SK-N-SH (cell line): ENCODE results near the gene TCF19. TPM values are rescaled to one million over a fixed set of nuclear protein-coding genes. Genes with fewer than 3 reads are reported as not detected.

ENCODE experiments used
- CTCF ChIA-PET: fragments of 300-600, 350-600 bp; formaldehyde crosslinking; extraction: SDS; loops from one replicate; lab custom pipeline; 2021; lab: Yijun Ruan, JAX
- POLR2A ChIA-PET: fragments of 350-600 bp; sonication (Branson Sonifier 250); formaldehyde crosslinking; extraction: SDS; loops from one replicate; lab custom pipeline; 2020; ENCODE audit warnings: antibody characterized with exemption, inconsistent platforms; lab: Yijun Ruan, JAX
- DNase-seq: peaks from one replicate; pipeline ENCODE4 v3.0.0; 2012
- H2AFZ ChIP-seq: fragments of 200-600 bp; sonication (generic); 2 replicates; pipeline ENCODE4 v1.8.1; 2016; ENCODE audit warnings: antibody characterized with exemption, mild to moderate bottlenecking, low read depth
- H3F3A ChIP-seq: fragments of 200-600 bp; sonication (generic); replicated peaks from 2 replicates; pipeline ENCODE3; 2016; ENCODE audit warnings: antibody characterized with exemption, mild to moderate bottlenecking; ENCODE audit not compliant: insufficient read depth
- H3K27ac ChIP-seq, 2 experiments: fragments of 200-500 bp in 1 of 2; fragments of 200-600 bp in 1 of 2; sonication (Bioruptor generic) in 1 of 2; sonication (generic), shearing (Covaris generic) in 1 of 2; 2 replicates each; pipeline versions ENCODE4 v1.5.1 to v1.6.1; 2014 to 2016; ENCODE audit warnings: low read depth in 2 of 2, inconsistent platforms in 1 of 2, low read length in 1 of 2, mild to moderate bottlenecking in 1 of 2, mixed read lengths in 1 of 2
- H3K27me3 ChIP-seq: fragments of 200-600 bp; sonication (generic), shearing (Covaris generic); 2 replicates; pipeline ENCODE4 v1.6.1; 2016; ENCODE audit warnings: mixed run types; ENCODE audit not compliant: insufficient read depth
- H3K36me3 ChIP-seq, 2 experiments: fragments of 200-500 bp in 1 of 2; fragments of 200-600 bp in 1 of 2; sonication (Bioruptor generic) in 1 of 2; sonication (generic) in 1 of 2; replicated peaks in 1 of 2; 2 replicates each; pipeline versions ENCODE3 to v1.5.1; 2014 to 2016; ENCODE audit warnings: low read length in 1 of 2, mild to moderate bottlenecking in 1 of 2; ENCODE audit not compliant: insufficient read depth in 2 of 2, control insufficient read depth in 1 of 2
- H3K4me1 ChIP-seq, 2 experiments: fragments of 200-500 bp in 1 of 2; fragments of 200-600 bp in 1 of 2; sonication (Bioruptor generic) in 1 of 2; sonication (generic), shearing (Covaris generic) in 1 of 2; 2 replicates each; pipeline versions ENCODE4 v1.5.1 to v1.6.1; 2014 to 2016; ENCODE audit warnings: low read depth in 1 of 2, low read length in 1 of 2, mixed run types in 1 of 2; ENCODE audit not compliant: insufficient read depth in 2 of 2, control insufficient read depth in 1 of 2
- H3K4me2 ChIP-seq: fragments of 200-600 bp; sonication (generic), shearing (Covaris generic); 2 replicates; pipeline ENCODE4 v1.6.1; 2017; ENCODE audit warnings: mixed run types
- H3K4me3 ChIP-seq, 2 experiments: fragments of 200-500 bp in 1 of 2; fragments of 200-600 bp in 1 of 2; sonication (Bioruptor generic) in 1 of 2; sonication (generic), shearing (Covaris generic) in 1 of 2; 2 replicates each; pipeline versions ENCODE4 v1.5.1 to v1.8.1; 2014 to 2016; ENCODE audit warnings: low read depth in 2 of 2, inconsistent platforms in 1 of 2, low read length in 1 of 2, mild to moderate bottlenecking in 1 of 2, mixed read lengths in 1 of 2, moderate library complexity in 1 of 2
- H3K79me2 ChIP-seq: fragments of 200-600 bp; sonication (generic); 2 replicates; pipeline ENCODE4 v1.8.1; 2017; ENCODE audit warnings: mild to moderate bottlenecking; ENCODE audit not compliant: insufficient read depth
- H3K9ac ChIP-seq: fragments of 200-600 bp; sonication (generic); 2 replicates; pipeline ENCODE4 v1.6.1; 2017; ENCODE audit warnings: mixed run types
- H3K9me2 ChIP-seq: fragments of 200-600 bp; sonication (generic); 2 replicates; pipeline ENCODE4 v1.6.1; 2017; ENCODE audit warnings: mixed run types
- H3K9me3 ChIP-seq: fragments of 200-600 bp; sonication (generic); 2 replicates; pipeline ENCODE4 v1.6.1; 2017; ENCODE audit warnings: mixed run types, mild to moderate bottlenecking, moderate library complexity
- H4K20me1 ChIP-seq: fragments of 200-600 bp; sonication (generic); 2 replicates; pipeline ENCODE4 v1.6.1; 2017; ENCODE audit warnings: mild to moderate bottlenecking, mixed run types; ENCODE audit not compliant: insufficient read depth
- CHD2 ChIP-seq: fragments of 150-350 bp; IDR thresholded peaks from 2 replicates; pipeline ENCODE4 v1.6.1; 2018; ENCODE audit warnings: low read length; ENCODE audit not compliant: partially characterized antibody
- CTCF ChIP-seq: fragments of 200-600 bp; sonication (generic); IDR thresholded peaks from 2 replicates; pipeline ENCODE4 v1.6.1; 2017; ENCODE audit warnings: antibody characterized with exemption, mild to moderate bottlenecking, moderate library complexity
- FOSL2 ChIP-seq: IDR thresholded peaks from 2 replicates; pipeline ENCODE4 v1.4.0; 2012; ENCODE audit warnings: low read depth, mild to moderate bottlenecking, moderate library complexity, borderline replicate concordance
- FOXM1 ChIP-seq: IDR thresholded peaks from 2 replicates; pipeline ENCODE4 v1.4.0; 2012; ENCODE audit warnings: low read depth, mild to moderate bottlenecking
- GABPA ChIP-seq: IDR thresholded peaks from 2 replicates; pipeline ENCODE4 v1.4.0; 2012; ENCODE audit warnings: low read depth, mild to moderate bottlenecking
- MEF2A ChIP-seq: IDR thresholded peaks from 2 replicates; pipeline ENCODE4 v1.4.0; 2012; ENCODE audit warnings: low read depth, borderline replicate concordance
- NRF1 ChIP-seq: IDR thresholded peaks from 2 replicates; pipeline ENCODE4 v1.6.1; 2012; ENCODE audit warnings: low read depth, mild to moderate bottlenecking, low read length
- SMC3 ChIP-seq: IDR thresholded peaks from 2 replicates; pipeline ENCODE4 v1.6.1; 2012; ENCODE audit warnings: low read depth, low read length, improper control_type of control experiment
- TEAD4 ChIP-seq: IDR thresholded peaks from 2 replicates; pipeline ENCODE4 v1.4.0; 2012; ENCODE audit warnings: mild to moderate bottlenecking, borderline replicate concordance; ENCODE audit not compliant: insufficient read depth
- USF2 ChIP-seq: fragments of 150-350 bp; IDR thresholded peaks from 2 replicates; pipeline ENCODE4 v1.6.1; 2017; ENCODE audit warnings: antibody characterized with exemption, low read length, low read depth, borderline replicate concordance
- WGBS: methylation state at CpG from one replicate; pipeline ENCODE4 v1.1.6; 2017; ENCODE audit warnings: low lambda C conversion rate; 5-methylcytosine and 5-hydroxymethylcytosine counted together
- polyA plus RNA-seq, 3 experiments: library from polyadenylated mRNA; depleted of rRNA; stranded (reverse); fragments of >200 nt; gene quantifications; 2 replicates each; pipeline ENCODE4 v1.2.3, GENCODE V29; 2012

TCF19 gene
- polyA plus RNA-seq, 1 of the 3 experiments (the other 2 are of a cell fraction) = 9.3 TPM

- Histone ChIP-seq H3K27ac (no peak overlapping the region), H3K27me3 (no peaks in the 10 kb centered on the region), H3K9ac (no peak overlapping the region), H3K9me2 (no peaks in the 10 kb centered on the region), H3K9me3 (no peaks in the 10 kb centered on the region), H2AFZ (no peak overlapping the region), H3K79me2 (no peaks in the 10 kb centered on the region), H3K4me3 (no peak overlapping the region), H3K4me2 (no peak overlapping the region), H3K36me3 (no peaks in the 10 kb centered on the region), H3F3A (peaks cover 9% of the 10 kb centered on the region), H4K20me1 (no peaks in the 10 kb centered on the region), H3K4me1 (peaks cover 0 to 11% of the 10 kb centered on the region in 2 experiments; a peak in 1 of 4 replicates)
- CTCF ChIA-PET = interaction anchor here (0.6 to 4.3 kb wide), 5 partner anchors 41 to 256 kb away, joined by 3 to 23 read pairs (median 3); no protein-coding TSS in a partner anchor
- no peak for TF ChIP-seq MEF2A
- TF ChIP-seq FOSL2 = no peak
- no peak for TF ChIP-seq USF2
- TF ChIP-seq CHD2 = no peak
- TF ChIP-seq SMC3 = no peak
- TF ChIP-seq NRF1 = no peak
- no peak for DNase-seq
- 94% methylated on average over 17 of the region's 18 CpGs for WGBS
- POLR2A ChIA-PET = no interaction called here
Measured at GRCh38 chr6:31144296-31144969, 14.0 kb upstream of the TCF19 start.

- no peak for TF ChIP-seq TEAD4
- TF ChIP-seq GABPA = no peak
- TF ChIP-seq CTCF = no peak
- no peak for TF ChIP-seq FOXM1
- peaks cover 0 to 11% of the 10 kb centered on the region in 2 experiments; a peak in 1 of 4 replicates for H3K4me1 ChIP-seq
- H3K36me3 ChIP-seq = peaks cover 0 to 2% of the 10 kb centered on the region in 2 experiments
- H3K4me3 ChIP-seq = no peak overlapping the region
- peaks cover 9% of the 10 kb centered on the region for H3F3A ChIP-seq
- H3K27me3 ChIP-seq = no peaks in the 10 kb centered on the region
- H3K4me2 ChIP-seq = no peak overlapping the region
- H3K9me3 ChIP-seq = no peaks in the 10 kb centered on the region
- no peaks in the 10 kb centered on the region for H3K9me2 ChIP-seq
- no peak overlapping the region for H3K27ac ChIP-seq
- POLR2A ChIA-PET = no interaction called here
- H3K9ac ChIP-seq = no peak overlapping the region
- DNase-seq = no peak
- no peaks in the 10 kb centered on the region for H4K20me1 ChIP-seq
- no peak overlapping the region for H2AFZ ChIP-seq
- CTCF ChIA-PET = interaction anchor here (0.6 to 4.3 kb wide), 4 partner anchors 42 to 222 kb away, joined by 3 to 23 read pairs (median 8); no protein-coding TSS in a partner anchor
- 82% methylated on average over 11 of the region's 11 CpGs for WGBS
- no peaks in the 10 kb centered on the region for H3K79me2 ChIP-seq
Measured at GRCh38 chr6:31144970-31145340, 13.4 kb upstream of the TCF19 start.
